GM23338 (cell line): ENCODE measurements around the gene MSANTD1. TPM values are rescaled to one million over a fixed set of nuclear protein-coding genes. Genes with fewer than 3 reads are reported as not detected.

ENCODE experiments used
- ATAC-seq: fragments of 200-7000 bp; cut with Tn5 transposase; 3 replicates; pipeline ENCODE4 v1.9.1; 2020
- DNase-seq: peaks from one replicate; pipeline ENCODE4 v3.0.0-alpha.2; 2015; ENCODE audit warnings: low spot score
- H2AFZ ChIP-seq: fragments of 200-600 bp; sonication (generic); 2 replicates; pipeline ENCODE4 v1.8.0; 2016; ENCODE audit warnings: antibody characterized with exemption, mild to moderate bottlenecking, moderate library complexity
- H3F3A ChIP-seq: fragments of 200-600 bp; sonication (generic); replicated peaks from 2 replicates; pipeline ENCODE4 v1.8.0; 2017; ENCODE audit warnings: antibody characterized with exemption, mixed run types, low read depth
- H3K27ac ChIP-seq: fragments of 200-600 bp; sonication (generic); 2 replicates; pipeline ENCODE4 v1.6.1; 2016; ENCODE audit warnings: low read depth
- H3K27me3 ChIP-seq: fragments of 200-600 bp; sonication (generic); 2 replicates; pipeline ENCODE4 v1.8.0; 2016; ENCODE audit warnings: mild to moderate bottlenecking, mixed run types, moderate library complexity; ENCODE audit not compliant: insufficient read depth
- H3K36me3 ChIP-seq: fragments of 200-600 bp; sonication (generic); 2 replicates; pipeline ENCODE4 v1.8.0; 2016; ENCODE audit warnings: mild to moderate bottlenecking; ENCODE audit not compliant: insufficient read depth
- H3K4me1 ChIP-seq: fragments of 200-600 bp; sonication (generic); 2 replicates; pipeline ENCODE4 v1.8.0; 2016; ENCODE audit warnings: mild to moderate bottlenecking, moderate library complexity; ENCODE audit not compliant: insufficient read depth
- H3K4me2 ChIP-seq: fragments of 200-600 bp; sonication (generic); 2 replicates; pipeline ENCODE4 v1.7.1; 2017; ENCODE audit warnings: mixed run types
- H3K4me3 ChIP-seq: fragments of 200-600 bp; sonication (generic); 2 replicates; pipeline ENCODE4 v1.6.1; 2016; ENCODE audit warnings: mixed run types
- H3K79me2 ChIP-seq: fragments of 200-600 bp; sonication (generic); replicated peaks from 2 replicates; pipeline ENCODE4 v1.8.0; 2017; ENCODE audit warnings: mild to moderate bottlenecking; ENCODE audit not compliant: insufficient read depth
- H3K9me2 ChIP-seq: fragments of 200-600 bp; sonication (generic); 2 replicates; pipeline ENCODE4 v1.8.0; 2017; ENCODE audit not compliant: insufficient read depth
- H4K20me1 ChIP-seq: fragments of 200-600 bp; sonication (generic); replicated peaks from 2 replicates; pipeline ENCODE4 v1.8.0; 2017; ENCODE audit warnings: mild to moderate bottlenecking; ENCODE audit not compliant: insufficient read depth
- H3K27ac Mint-ChIP-seq: 2 replicates; pipeline ENCODE4 v1.8.0; 2020; ENCODE audit warnings: inconsistent platforms, mild to moderate bottlenecking, moderate library complexity, mixed read lengths
- H3K27me3 Mint-ChIP-seq: 3 replicates; pipeline ENCODE4 v1.8.0; 2022; ENCODE audit warnings: low read depth, mild to moderate bottlenecking, moderate library complexity, mixed read lengths, inconsistent platforms; ENCODE audit not compliant: insufficient read depth, poor library complexity
- H3K36me3 Mint-ChIP-seq: 3 replicates; pipeline ENCODE4 v1.8.0; 2021; ENCODE audit warnings: low read depth, mild to moderate bottlenecking, inconsistent platforms, moderate library complexity, mixed read lengths
- H3K4me1 Mint-ChIP-seq: 3 replicates; pipeline ENCODE4 v1.8.0; 2020; ENCODE audit warnings: mild to moderate bottlenecking, inconsistent platforms, mixed read lengths
- H3K4me3 Mint-ChIP-seq: 3 replicates; pipeline ENCODE4 v1.8.0; 2021; ENCODE audit warnings: moderate library complexity, mild to moderate bottlenecking, inconsistent platforms, mixed read lengths
- H3K9me3 Mint-ChIP-seq: 3 replicates; pipeline ENCODE4 v1.8.0; 2020; ENCODE audit warnings: moderate library complexity, mild to moderate bottlenecking, inconsistent platforms, mixed read lengths
- CREB1 ChIP-seq: fragments of 250-450 bp; sonication (Bioruptor Pico); IDR thresholded peaks from 2 replicates; pipeline ENCODE4 v1.5.0; 2020; ENCODE audit warnings: low read depth, mild to moderate bottlenecking, moderate library complexity
- CTCF ChIP-seq, 2 experiments: fragments of 200-600 bp in 1 of 2; sonication (generic) in 1 of 2; conservative IDR thresholded peaks; 2 replicates each; pipeline versions ENCODE4 v1.5.1 to v1.6.1; 2016 to 2017; ENCODE audit warnings: antibody characterized with exemption in 2 of 2, low read depth in 2 of 2, mild to moderate bottlenecking in 2 of 2, moderate library complexity in 1 of 2
- EZH2 ChIP-seq: fragments of 200-600 bp; sonication (generic); IDR thresholded peaks from one replicate; pipeline ENCODE4 v1.8.0; 2017; ENCODE audit warnings: antibody characterized with exemption, mild to moderate bottlenecking, low read depth; ENCODE audit not compliant: unreplicated experiment
- EZH2phosphoT487 ChIP-seq: fragments of 200-600 bp; sonication (generic); IDR thresholded peaks from one replicate; pipeline ENCODE4 v1.8.1; 2018; ENCODE audit warnings: antibody characterized with exemption; ENCODE audit not compliant: unreplicated experiment
- JUNB ChIP-seq: IDR thresholded peaks from one replicate; pipeline ENCODE4 v1.6.1; 2016; ENCODE audit warnings: antibody characterized with exemption; ENCODE audit not compliant: unreplicated experiment
- POLR2AphosphoS5 ChIP-seq: IDR thresholded peaks from 2 replicates; pipeline ENCODE4 v1.6.1; 2016; ENCODE audit warnings: antibody characterized with exemption, low read depth
- STAT1 ChIP-seq: IDR thresholded peaks from one replicate; pipeline ENCODE4 v1.6.1; 2016; ENCODE audit warnings: antibody characterized with exemption; ENCODE audit not compliant: unreplicated experiment
- ZNF331 ChIP-seq: fragments of 250-450 bp; sonication (Bioruptor Pico); IDR thresholded peaks from 2 replicates; pipeline ENCODE4 v1.5.0; 2020; ENCODE audit warnings: low read depth, mild to moderate bottlenecking, moderate library complexity
- polyA plus RNA-seq: library from polyadenylated mRNA; unstranded; fragments of >200 nt; fragmentation: Nextera tagmentation; extraction: Ambion mirVana; gene quantifications from 2 replicates; pipeline ENCODE4 v1.2.1, GENCODE V29; 2016
- total RNA-seq: library from RNA; depleted of rRNA; stranded (reverse); fragments of >200 nt; shearing (Covaris generic); gene quantifications from 2 replicates; pipeline ENCODE4 v1.2.3, GENCODE V29; 2014

The MSANTD1 gene
- total and polyA plus RNA-seq, 2 experiments from 2014 or later: 0.29 to 1.0 TPM

GRCh38 chr4:3240936-3241522 is 7.9 kb upstream of the MSANTD1 start:
- Mint-ChIP-seq H3K27me3 (peaks cover 25% of the 10 kb centered on the region), H3K9me3 (no peaks in the 10 kb centered on the region), H3K36me3 (peaks cover 32% of the 10 kb centered on the region), H3K27ac (no peak overlapping the region), H3K4me3 (no peak overlapping the region), H3K4me1 (peaks cover 50% of the 10 kb centered on the region)
- H3K79me2 ChIP-seq: no peaks in the 10 kb centered on the region
- no peaks in the 10 kb centered on the region for H3K9me2 ChIP-seq
- H3K4me2 ChIP-seq: no peak overlapping the region
- no peaks in the 10 kb centered on the region for H3K27me3 ChIP-seq
- no peak overlapping the region for H3K4me3 ChIP-seq
- TF ChIP-seq EZH2: no peak
- no peak overlapping the region for H3K27ac ChIP-seq
- DNase-seq: no peak
- H4K20me1 ChIP-seq: peaks cover 19% of the 10 kb centered on the region
- H3F3A ChIP-seq: 0 out of 2 replicates have a peak, but pooled peaks cover 3% of the 10 kb centered on the region
- H3K36me3 ChIP-seq: peaks cover 7% of the 10 kb centered on the region; the same call in 1 of the 2 replicates
- no peak for ATAC-seq
- H2AFZ ChIP-seq: no peak overlapping the region
- H3K4me1 ChIP-seq: peaks cover 12% of the 10 kb centered on the region

- Histone ChIP-seq H3K4me3 (no peak overlapping the region), H4K20me1 (peaks cover 14% of the 10 kb centered on the region), H3K79me2 (no peaks in the 10 kb centered on the region), H3K9me2 (no peaks in the 10 kb centered on the region), H3F3A (0 out of 2 replicates have a peak, but pooled peaks cover 3% of the 10 kb centered on the region), H3K36me3 (peaks cover 7% of the 10 kb centered on the region; the same call in 1 of the 2 replicates), H3K4me2 (no peak overlapping the region), H3K27me3 (no peaks in the 10 kb centered on the region), H3K27ac (no peak overlapping the region), H2AFZ (no peak overlapping the region), H3K4me1 (peaks cover 10% of the 10 kb centered on the region)
- H3K27ac Mint-ChIP-seq: no peak overlapping the region
- no peak for ATAC-seq
- H3K4me1 Mint-ChIP-seq: peaks cover 49% of the 10 kb centered on the region
- TF ChIP-seq CREB1: no peak
- no peak overlapping the region for H3K4me3 Mint-ChIP-seq
- peaks cover 28% of the 10 kb centered on the region for H3K36me3 Mint-ChIP-seq
- H3K9me3 Mint-ChIP-seq: no peaks in the 10 kb centered on the region
- H3K27me3 Mint-ChIP-seq: peaks cover 25% of the 10 kb centered on the region
- no peak for DNase-seq
Measured at GRCh38 chr4:3241898-3242524, 6.9 kb upstream of the MSANTD1 start.

GRCh38 chr4:3243136-3243780 is 5.7 kb upstream of the MSANTD1 start:
- 0 out of 2 replicates have a peak, but pooled peaks cover under 1% of the 10 kb centered on the region for H3F3A ChIP-seq
- Mint-ChIP-seq H3K27ac (no peak overlapping the region), H3K36me3 (peaks cover 25% of the 10 kb centered on the region), H3K27me3 (peaks cover 20% of the 10 kb centered on the region), H3K4me3 (no peak overlapping the region), H3K9me3 (no peaks in the 10 kb centered on the region), H3K4me1 (peaks cover 38% of the 10 kb centered on the region)
- H3K4me2 ChIP-seq: no peak overlapping the region
- ATAC-seq (peak; percentile 10; the same call in 2 of the 3 replicates), DNase-seq (peak; percentile 19)
- no peaks in the 10 kb centered on the region for H3K9me2 ChIP-seq
- peaks cover 11% of the 10 kb centered on the region for H4K20me1 ChIP-seq
- no peak overlapping the region for H3K4me3 ChIP-seq
- no peak overlapping the region for H2AFZ ChIP-seq
- peaks cover 7% of the 10 kb centered on the region; the same call in 1 of the 2 replicates for H3K36me3 ChIP-seq
- no peaks in the 10 kb centered on the region for H3K27me3 ChIP-seq
- H3K4me1 ChIP-seq: peaks cover under 1% of the 10 kb centered on the region; the same call in 1 of the 2 replicates
- no peaks in the 10 kb centered on the region for H3K79me2 ChIP-seq
- no peak overlapping the region for H3K27ac ChIP-seq
- TF ChIP-seq JUNB (no peak), EZH2phosphoT487 (no peak), ZNF331 (CRISPR knock-in tag) (no peak), STAT1 (no peak), POLR2AphosphoS5 (no peak), CTCF (conservative IDR thresholded peaks at IDR 0.05; ENCODE audit: low read depth in 2 of 2) (no peak), CREB1 (no peak), EZH2 (no peak)
